ENCODE data around the gene TRPM1. TPM values are rescaled to one million over a fixed set of nuclear protein-coding genes. Genes with fewer than 3 reads are reported as not detected.

Gene TRPM1
- total RNA-seq, 2 experiments from 2014 or later = not detected

DNA sequence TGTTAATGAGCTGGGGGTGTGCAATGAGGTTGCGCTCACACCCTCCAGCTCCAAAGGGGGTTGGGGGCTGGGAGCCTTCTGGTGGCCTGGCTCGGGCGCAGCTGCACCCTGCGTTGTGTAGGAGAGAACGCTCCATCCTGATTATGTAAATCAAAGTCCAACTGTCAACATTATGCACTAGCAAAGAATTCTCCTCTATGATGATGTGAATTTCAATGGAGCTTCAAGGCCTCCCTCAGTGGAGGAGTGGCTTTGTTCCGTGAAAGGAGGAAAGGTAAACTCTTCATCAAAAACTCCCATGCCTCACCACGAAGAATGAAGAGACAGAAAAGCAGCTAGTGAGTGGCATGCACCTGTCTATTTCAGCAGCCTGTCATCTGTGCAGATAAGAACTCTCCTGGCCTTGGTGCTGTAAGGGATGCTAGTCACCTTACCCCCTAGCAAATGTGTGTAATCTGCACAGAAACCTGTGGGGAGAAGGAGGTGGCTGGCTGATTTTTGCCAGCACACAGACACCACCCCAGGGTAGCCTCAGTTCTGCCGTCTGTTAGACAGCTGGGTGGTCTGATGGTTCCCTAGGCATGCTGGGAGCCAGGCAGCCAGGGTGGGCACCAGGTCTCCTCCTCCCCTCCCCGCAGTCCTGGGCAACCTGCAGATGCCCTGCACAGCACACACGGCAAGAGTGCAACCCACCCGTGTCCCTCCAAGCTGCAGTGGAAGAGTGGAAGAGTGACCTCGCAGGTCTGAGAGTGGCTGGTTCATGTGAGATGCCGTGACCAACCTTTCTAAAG lies 47.0 kb upstream of the TRPM1 start:
- no peaks in the 10 kb centered on the region for H3K27me3 Mint-ChIP-seq
- intact Hi-C loops (cut with micrococcal nuclease) = no loop called here
- ATAC-seq (no peak), DNase-seq (no peak)
- H3K36me3 Mint-ChIP-seq (ENCODE audit: low read depth) = no peaks in the 10 kb centered on the region
- ChIA-PET POLR2A (no interaction called here), CTCF (interaction anchor here (4.6 kb wide), 1 partner anchor 19 kb away, joined by 16 read pairs; no protein-coding TSS in a partner anchor)
- no peak overlapping the region for H3K27ac Mint-ChIP-seq
- TF ChIP-seq, protein P1, sequence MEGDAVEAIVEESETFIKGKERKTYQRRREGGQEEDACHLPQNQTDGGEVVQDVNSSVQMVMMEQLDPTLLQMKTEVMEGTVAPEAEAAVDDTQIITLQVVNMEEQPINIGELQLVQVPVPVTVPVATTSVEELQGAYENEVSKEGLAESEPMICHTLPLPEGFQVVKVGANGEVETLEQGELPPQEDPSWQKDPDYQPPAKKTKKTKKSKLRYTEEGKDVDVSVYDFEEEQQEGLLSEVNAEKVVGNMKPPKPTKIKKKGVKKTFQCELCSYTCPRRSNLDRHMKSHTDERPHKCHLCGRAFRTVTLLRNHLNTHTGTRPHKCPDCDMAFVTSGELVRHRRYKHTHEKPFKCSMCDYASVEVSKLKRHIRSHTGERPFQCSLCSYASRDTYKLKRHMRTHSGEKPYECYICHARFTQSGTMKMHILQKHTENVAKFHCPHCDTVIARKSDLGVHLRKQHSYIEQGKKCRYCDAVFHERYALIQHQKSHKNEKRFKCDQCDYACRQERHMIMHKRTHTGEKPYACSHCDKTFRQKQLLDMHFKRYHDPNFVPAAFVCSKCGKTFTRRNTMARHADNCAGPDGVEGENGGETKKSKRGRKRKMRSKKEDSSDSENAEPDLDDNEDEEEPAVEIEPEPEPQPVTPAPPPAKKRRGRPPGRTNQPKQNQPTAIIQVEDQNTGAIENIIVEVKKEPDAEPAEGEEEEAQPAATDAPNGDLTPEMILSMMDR (IDR thresholded peaks at IDR 0.05) = no peak
- H3K9me3 Mint-ChIP-seq = no peaks in the 10 kb centered on the region
- no peak overlapping the region for H3K4me3 Mint-ChIP-seq
- H3K4me1 Mint-ChIP-seq (ENCODE audit: low read depth) = no peaks in the 10 kb centered on the region

DNA sequence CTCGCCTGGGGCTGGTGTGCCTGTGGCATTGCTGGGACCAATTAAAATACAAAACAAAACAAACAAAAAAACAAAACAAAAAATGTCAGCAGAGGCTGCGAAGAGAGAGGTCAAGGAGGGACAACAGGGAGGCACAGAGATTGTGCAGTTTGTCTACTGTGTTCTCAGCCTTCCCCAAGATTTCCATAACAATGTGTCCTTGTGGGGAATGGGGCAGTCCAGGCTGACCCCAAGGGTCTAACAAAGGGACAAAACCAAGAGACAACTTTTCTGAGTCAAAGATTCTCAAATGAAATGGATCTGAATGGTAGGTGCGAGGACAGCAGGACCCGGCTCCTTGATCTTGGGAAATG lies 46.4 kb upstream of the TRPM1 start:
- POLR2A ChIA-PET = no interaction called here
- no peak overlapping the region for H3K4me3 Mint-ChIP-seq
- no peaks in the 10 kb centered on the region for H3K4me1 Mint-ChIP-seq (ENCODE audit: low read depth)
- H3K27ac Mint-ChIP-seq = no peak overlapping the region
- CTCF ChIA-PET = interaction anchor here (4.6 kb wide), 1 partner anchor 19 kb away, joined by 16 read pairs; no protein-coding TSS in a partner anchor
- no peaks in the 10 kb centered on the region for H3K36me3 Mint-ChIP-seq (ENCODE audit: low read depth)
- intact Hi-C loops (cut with micrococcal nuclease) = no loop called here
- no peaks in the 10 kb centered on the region for H3K27me3 Mint-ChIP-seq
- H3K9me3 Mint-ChIP-seq = no peaks in the 10 kb centered on the region
- TF ChIP-seq, protein P1 (IDR thresholded peaks at IDR 0.05) = no peak
- no peak for DNase-seq
- no peak for ATAC-seq

DNA sequence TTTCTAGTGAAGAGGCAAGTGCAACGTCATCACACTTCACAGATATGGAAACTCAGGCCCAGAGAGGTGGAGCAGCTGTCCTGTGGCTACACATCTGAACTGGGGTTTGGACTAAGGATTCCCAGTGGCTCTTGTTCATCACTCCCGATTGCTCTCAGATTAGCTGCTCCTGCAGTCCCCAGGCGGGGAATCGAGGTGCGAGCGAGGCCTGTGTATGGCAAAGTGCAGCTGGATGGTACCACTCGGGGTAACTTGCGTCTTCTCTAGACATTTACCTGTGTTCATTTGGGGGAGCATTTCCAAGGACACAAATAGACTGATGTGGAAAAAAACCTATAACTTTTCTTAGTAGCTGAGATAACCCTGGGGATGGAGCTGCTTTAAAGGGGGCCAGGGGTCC lies 45.9 kb upstream of the TRPM1 start:
- ATAC-seq (no peak), DNase-seq (no peak)
- H3K36me3 Mint-ChIP-seq (ENCODE audit: low read depth) = no peaks in the 10 kb centered on the region
- ChIA-PET POLR2A (no interaction called here), CTCF (interaction anchor here (1.1 to 4.6 kb wide), 2 partner anchors 17 to 18 kb away, joined by 3 to 16 read pairs; no protein-coding TSS in a partner anchor)
- H3K27me3 Mint-ChIP-seq = no peaks in the 10 kb centered on the region
- no peaks in the 10 kb centered on the region for H3K4me1 Mint-ChIP-seq (ENCODE audit: low read depth)
- H3K4me3 Mint-ChIP-seq = no peak overlapping the region
- TF ChIP-seq, protein P1 (IDR thresholded peaks at IDR 0.05) = no peak
- H3K9me3 Mint-ChIP-seq = no peaks in the 10 kb centered on the region
- intact Hi-C loops (cut with micrococcal nuclease) = no loop called here
- no peak overlapping the region for H3K27ac Mint-ChIP-seq

DNA sequence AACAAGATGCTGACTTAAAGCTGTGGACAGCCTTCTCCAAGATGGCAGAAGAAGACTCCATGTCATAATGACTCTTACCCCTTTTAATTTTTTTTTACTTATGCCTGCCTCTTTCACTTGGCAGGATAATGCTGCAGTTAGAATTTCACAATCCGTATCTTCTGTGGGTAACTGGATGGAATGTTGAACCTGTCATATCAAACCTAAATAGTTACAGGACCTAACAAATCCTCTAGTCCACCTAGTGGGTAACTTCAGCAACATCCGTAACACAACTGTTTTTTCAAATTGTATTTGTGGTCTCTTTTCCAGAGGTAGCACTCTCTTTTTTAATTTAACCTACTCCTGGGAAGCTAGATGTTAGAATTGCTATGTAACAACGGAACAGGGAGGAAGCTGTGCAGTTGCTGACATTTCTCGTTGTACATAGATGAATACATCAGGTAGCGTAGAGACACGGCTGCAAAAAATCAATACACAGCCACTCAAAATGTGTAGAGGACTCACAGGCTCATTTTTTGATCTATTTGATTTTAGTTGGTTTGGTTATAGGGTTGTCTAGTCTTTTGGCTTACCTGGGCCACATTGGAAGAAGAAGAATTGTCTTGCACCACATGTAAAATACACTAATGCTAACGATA lies 43.9 kb upstream of the TRPM1 start:
- no peak for DNase-seq
- intact Hi-C loops (cut with micrococcal nuclease) = no loop called here
- ATAC-seq = no peak
- Mint-ChIP-seq H3K36me3 (ENCODE audit: low read depth) (no peaks in the 10 kb centered on the region), H3K4me3 (no peak overlapping the region), H3K27me3 (no peaks in the 10 kb centered on the region), H3K4me1 (ENCODE audit: low read depth) (no peaks in the 10 kb centered on the region), H3K9me3 (no peaks in the 10 kb centered on the region), H3K27ac (no peak overlapping the region)
- POLR2A ChIA-PET = no interaction called here
- CTCF ChIA-PET = interaction anchor here (4.6 kb wide), 1 partner anchor 16 kb away, joined by 16 read pairs; no protein-coding TSS in a partner anchor
- TF ChIP-seq, protein P1 (IDR thresholded peaks at IDR 0.05) = no peak

DNA sequence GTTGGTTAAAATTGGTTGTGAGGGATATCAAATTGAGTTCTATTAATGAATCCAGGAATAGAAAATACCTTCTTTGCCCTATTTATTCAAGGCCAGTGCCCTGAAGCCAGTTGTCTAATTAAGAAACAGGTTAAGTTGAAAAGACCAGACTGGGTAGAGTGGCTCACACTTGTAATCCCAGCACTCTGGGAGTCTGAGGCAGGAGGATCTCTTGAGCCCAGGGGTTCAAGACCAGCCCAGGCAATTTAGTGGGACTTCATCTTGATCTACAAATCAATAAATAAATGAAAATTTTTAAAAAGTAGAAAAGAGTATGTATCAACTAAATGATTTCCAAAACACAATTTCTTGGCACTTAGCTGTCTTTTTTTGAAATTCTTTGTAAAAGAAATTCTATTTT lies 40.3 kb upstream of the TRPM1 start:
- Mint-ChIP-seq H3K36me3 (ENCODE audit: low read depth) (no peaks in the 10 kb centered on the region), H3K27me3 (no peaks in the 10 kb centered on the region), H3K9me3 (no peaks in the 10 kb centered on the region), H3K4me1 (ENCODE audit: low read depth) (no peaks in the 10 kb centered on the region), H3K27ac (no peak overlapping the region), H3K4me3 (no peak overlapping the region)
- no peak for ATAC-seq
- ChIA-PET CTCF (interaction anchor here (1.9 kb wide), 1 partner anchor 13 kb away, joined by 14 read pairs; no protein-coding TSS in a partner anchor), POLR2A (no interaction called here)
- TF ChIP-seq, protein P1 (IDR thresholded peaks at IDR 0.05) = no peak
- no peak for DNase-seq
- intact Hi-C loops (cut with micrococcal nuclease) = no loop called here

All from activated CD8-positive, alpha-beta T cell treated with anti-CD3 and anti-CD28 coated beads for 36 hours (primary cell).